Liver (tissue), 3 donors: ENCODE data around the gene RPL9.
"Not testable (repeated sequence)": the region's sequence is repeated elsewhere in the genome, so short reads cannot be mapped to it uniquely, and the experiment has no call there.

Source experiments
- JUND ChIP-seq, 2 donors: IDR thresholded peaks; 2 replicates each; pipeline ENCODE4 v1.6.1; 2016; ENCODE audit warnings: antibody characterized with exemption in 2 of 2
- TF ChIP-seq, protein P1 (sequence below): fragments of 150-350 bp; IDR thresholded peaks from 2 replicates; pipeline ENCODE4 v1.5.1; 2017; ENCODE audit warnings: improper control_type of control experiment, low read depth, low read length; ENCODE audit not compliant: missing input control
- TF ChIP-seq, protein P2 (sequence below): IDR thresholded peaks from 2 replicates; pipeline ENCODE4 v1.6.1; 2016; ENCODE audit warnings: antibody characterized with exemption
- TF ChIP-seq, protein P3 (sequence below): IDR thresholded peaks from 2 replicates; pipeline ENCODE4 v1.6.1; 2016; ENCODE audit warnings: antibody characterized with exemption
- donor health status: healthy.
- donor health status: healthy.

DNA sequence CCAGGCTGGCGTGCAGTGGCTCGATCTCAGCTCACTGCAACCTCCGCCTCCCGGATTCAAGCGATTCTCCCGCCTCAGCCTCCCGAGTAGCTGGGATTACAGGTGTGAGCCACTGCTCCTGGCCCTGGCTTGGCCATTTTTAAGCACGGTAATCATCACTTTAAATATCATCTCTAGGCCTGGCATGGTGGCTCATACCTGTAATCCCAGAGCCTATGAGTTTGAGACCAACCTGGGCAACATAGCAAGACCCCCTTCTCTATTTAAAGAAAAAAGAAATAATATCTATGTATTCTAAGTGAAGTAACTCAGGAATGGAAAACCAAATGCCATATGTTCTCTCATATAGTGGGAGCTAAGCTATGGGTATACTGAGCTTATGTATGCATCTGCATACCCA, 47.2 kb downstream of the RPL9 start:
- TF ChIP-seq, protein P1, sequence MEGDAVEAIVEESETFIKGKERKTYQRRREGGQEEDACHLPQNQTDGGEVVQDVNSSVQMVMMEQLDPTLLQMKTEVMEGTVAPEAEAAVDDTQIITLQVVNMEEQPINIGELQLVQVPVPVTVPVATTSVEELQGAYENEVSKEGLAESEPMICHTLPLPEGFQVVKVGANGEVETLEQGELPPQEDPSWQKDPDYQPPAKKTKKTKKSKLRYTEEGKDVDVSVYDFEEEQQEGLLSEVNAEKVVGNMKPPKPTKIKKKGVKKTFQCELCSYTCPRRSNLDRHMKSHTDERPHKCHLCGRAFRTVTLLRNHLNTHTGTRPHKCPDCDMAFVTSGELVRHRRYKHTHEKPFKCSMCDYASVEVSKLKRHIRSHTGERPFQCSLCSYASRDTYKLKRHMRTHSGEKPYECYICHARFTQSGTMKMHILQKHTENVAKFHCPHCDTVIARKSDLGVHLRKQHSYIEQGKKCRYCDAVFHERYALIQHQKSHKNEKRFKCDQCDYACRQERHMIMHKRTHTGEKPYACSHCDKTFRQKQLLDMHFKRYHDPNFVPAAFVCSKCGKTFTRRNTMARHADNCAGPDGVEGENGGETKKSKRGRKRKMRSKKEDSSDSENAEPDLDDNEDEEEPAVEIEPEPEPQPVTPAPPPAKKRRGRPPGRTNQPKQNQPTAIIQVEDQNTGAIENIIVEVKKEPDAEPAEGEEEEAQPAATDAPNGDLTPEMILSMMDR, result not testable (repeated sequence)
- not testable (repeated sequence) for TF ChIP-seq JUND (IDR thresholded peaks at IDR 0.05)
- TF ChIP-seq, protein P2, sequence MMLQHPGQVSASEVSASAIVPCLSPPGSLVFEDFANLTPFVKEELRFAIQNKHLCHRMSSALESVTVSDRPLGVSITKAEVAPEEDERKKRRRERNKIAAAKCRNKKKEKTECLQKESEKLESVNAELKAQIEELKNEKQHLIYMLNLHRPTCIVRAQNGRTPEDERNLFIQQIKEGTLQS, result not testable (repeated sequence)
- TF ChIP-seq, protein P3, sequence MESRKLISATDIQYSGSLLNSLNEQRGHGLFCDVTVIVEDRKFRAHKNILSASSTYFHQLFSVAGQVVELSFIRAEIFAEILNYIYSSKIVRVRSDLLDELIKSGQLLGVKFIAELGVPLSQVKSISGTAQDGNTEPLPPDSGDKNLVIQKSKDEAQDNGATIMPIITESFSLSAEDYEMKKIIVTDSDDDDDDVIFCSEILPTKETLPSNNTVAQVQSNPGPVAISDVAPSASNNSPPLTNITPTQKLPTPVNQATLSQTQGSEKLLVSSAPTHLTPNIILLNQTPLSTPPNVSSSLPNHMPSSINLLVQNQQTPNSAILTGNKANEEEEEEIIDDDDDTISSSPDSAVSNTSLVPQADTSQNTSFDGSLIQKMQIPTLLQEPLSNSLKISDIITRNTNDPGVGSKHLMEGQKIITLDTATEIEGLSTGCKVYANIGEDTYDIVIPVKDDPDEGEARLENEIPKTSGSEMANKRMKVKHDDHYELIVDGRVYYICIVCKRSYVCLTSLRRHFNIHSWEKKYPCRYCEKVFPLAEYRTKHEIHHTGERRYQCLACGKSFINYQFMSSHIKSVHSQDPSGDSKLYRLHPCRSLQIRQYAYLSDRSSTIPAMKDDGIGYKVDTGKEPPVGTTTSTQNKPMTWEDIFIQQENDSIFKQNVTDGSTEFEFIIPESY, result not testable (repeated sequence)
